Mammary epithelial cell (primary cell): ENCODE measurements around the gene DSEL.

Experiments
- EZH2 ChIP-seq: IDR thresholded peaks from 2 replicates; pipeline ENCODE4 v1.6.1; 2012; ENCODE audit warnings: low read length, inconsistent platforms, borderline replicate concordance
- TF ChIP-seq, protein P1 (sequence below), 2 donors: IDR thresholded peaks in 1 of 2; conservative IDR thresholded peaks in 1 of 2; 2 replicates each; pipeline ENCODE4 v1.5.1; 2011 to 2012; ENCODE audit warnings: inconsistent platforms in 2 of 2, low read length in 2 of 2, mild to moderate bottlenecking in 2 of 2, control low read depth in 1 of 2, low read depth in 1 of 2; ENCODE audit not compliant: insufficient read depth in 1 of 2; ENCODE audit errors: extremely low read depth in 1 of 2

- TF ChIP-seq, protein P1, sequence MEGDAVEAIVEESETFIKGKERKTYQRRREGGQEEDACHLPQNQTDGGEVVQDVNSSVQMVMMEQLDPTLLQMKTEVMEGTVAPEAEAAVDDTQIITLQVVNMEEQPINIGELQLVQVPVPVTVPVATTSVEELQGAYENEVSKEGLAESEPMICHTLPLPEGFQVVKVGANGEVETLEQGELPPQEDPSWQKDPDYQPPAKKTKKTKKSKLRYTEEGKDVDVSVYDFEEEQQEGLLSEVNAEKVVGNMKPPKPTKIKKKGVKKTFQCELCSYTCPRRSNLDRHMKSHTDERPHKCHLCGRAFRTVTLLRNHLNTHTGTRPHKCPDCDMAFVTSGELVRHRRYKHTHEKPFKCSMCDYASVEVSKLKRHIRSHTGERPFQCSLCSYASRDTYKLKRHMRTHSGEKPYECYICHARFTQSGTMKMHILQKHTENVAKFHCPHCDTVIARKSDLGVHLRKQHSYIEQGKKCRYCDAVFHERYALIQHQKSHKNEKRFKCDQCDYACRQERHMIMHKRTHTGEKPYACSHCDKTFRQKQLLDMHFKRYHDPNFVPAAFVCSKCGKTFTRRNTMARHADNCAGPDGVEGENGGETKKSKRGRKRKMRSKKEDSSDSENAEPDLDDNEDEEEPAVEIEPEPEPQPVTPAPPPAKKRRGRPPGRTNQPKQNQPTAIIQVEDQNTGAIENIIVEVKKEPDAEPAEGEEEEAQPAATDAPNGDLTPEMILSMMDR (conservative IDR thresholded peaks at IDR 0.05 in 1 of 2, IDR thresholded peaks at IDR 0.05 in 1 of 2; ENCODE audit: extremely low read depth in 1 of 2, insufficient read depth in 1 of 2, low read depth in 1 of 2, low read length in 2 of 2) = no peak
- no peak for TF ChIP-seq EZH2
Measured at GRCh38 chr18:67483952-67484351, 32.6 kb downstream of the DSEL start.
